GM18526 (cell line): ENCODE results near the gene SMAD7.

Experiments used
- POLR2A ChIP-seq: IDR thresholded peaks from 3 replicates; pipeline ENCODE4 v1.6.1; 2011; ENCODE audit not compliant: insufficient read length; ENCODE audit errors: extremely low read depth

The SMAD7 gene

GRCh38 chr18:48914581-48915251, 36.0 kb downstream of the SMAD7 start:
- TF ChIP-seq POLR2A, result no peak

DNA sequence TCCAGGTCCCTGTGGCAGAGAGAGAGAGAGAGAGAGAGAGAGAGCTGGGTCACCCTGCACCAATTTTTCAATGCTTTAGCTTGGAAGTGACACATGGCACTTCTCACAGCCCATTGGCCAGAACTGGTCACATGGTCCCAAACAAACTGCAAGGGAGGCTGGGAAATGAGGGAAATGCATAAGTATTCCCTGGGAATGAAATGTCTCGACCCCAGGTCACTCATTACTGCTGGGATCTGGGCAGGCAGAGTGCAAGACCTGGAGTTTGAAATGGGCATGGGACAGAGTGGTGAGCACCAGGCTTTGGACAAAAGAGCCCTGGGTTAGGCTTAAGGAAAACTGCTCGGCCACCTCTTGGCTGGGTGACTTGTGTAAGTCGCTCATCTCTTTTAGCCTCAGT, 37.0 kb downstream of the SMAD7 start:
- TF ChIP-seq POLR2A, result no peak

GRCh38 chr18:48913201-48913600, 37.6 kb downstream of the SMAD7 start:
- TF ChIP-seq POLR2A, result no peak

DNA sequence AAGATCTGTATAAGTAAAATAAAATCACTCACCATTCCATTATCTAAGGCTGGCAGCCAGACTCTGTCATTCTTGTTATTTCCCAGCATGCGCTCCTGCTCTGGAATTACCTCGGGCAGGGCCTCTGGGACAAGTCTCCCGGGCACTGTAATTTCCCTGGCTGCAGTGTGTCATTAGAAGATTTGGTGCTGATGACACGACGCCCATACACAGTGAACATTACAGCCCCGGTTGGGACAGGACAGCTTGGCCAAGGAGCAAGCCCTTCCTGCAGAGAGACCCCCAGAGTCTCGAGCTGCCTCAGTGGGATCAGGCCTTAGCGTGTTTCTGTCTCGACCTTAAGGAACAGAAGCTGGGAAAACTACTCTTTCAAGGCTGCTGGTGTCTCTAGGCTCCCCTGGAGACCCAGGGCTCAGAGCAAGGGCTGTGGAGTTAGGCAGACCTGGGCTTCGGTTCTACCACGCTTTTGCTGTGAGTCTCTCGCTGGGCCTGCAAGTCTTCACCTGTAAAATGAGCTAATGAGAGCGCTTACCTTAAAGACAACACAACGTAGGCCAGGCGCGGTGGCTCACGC, 39.7 kb downstream of the SMAD7 start:
- TF ChIP-seq POLR2A, result no peak

GRCh38 chr18:48909721-48910120, 41.0 kb downstream of the SMAD7 start:
- TF ChIP-seq POLR2A, result no peak

DNA sequence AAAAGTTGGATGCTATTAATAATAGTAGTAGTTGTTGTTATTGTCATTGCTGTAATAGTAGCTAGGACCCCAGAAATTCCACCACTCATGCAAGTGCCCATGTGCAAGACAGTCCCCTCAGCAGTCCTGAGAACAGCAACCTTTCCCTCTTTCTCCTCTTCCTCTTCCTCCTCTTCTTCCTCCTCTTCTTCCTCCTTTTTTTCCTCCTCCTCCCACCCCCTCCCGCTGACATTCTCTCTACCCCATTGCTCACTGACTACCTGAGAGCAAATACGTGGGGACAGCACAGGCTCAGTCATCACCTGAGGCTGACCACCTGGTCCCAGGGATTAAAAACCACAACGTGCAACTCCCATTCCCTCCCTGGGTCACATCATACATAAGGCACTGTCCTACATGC, 41.8 kb downstream of the SMAD7 start:
- no peak for TF ChIP-seq POLR2A

DNA sequence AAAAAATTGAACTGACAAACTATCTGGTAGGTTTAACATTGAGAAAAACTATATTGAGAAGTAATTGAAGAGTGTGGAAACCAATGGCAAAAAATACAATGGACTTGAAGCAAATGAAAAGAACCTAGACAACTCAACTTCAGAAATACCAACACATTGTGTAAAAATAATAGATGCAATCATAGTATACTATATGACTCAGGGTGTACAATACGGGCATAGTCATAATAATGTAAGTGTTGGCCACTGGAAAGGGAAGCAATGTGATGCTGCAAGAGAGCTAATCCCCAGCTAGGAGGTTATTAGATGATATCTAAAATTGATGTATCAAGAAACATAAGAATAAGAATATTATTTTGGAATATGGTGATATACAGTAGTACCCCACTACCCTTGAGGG, 45.3 kb downstream of the SMAD7 start:
- TF ChIP-seq POLR2A, result no peak

GRCh38 chr18:48904847-48905394, 45.8 kb downstream of the SMAD7 start:
- TF ChIP-seq POLR2A, result no peak

GRCh38 chr18:48904091-48904490, 46.7 kb downstream of the SMAD7 start:
- no peak for TF ChIP-seq POLR2A

DNA sequence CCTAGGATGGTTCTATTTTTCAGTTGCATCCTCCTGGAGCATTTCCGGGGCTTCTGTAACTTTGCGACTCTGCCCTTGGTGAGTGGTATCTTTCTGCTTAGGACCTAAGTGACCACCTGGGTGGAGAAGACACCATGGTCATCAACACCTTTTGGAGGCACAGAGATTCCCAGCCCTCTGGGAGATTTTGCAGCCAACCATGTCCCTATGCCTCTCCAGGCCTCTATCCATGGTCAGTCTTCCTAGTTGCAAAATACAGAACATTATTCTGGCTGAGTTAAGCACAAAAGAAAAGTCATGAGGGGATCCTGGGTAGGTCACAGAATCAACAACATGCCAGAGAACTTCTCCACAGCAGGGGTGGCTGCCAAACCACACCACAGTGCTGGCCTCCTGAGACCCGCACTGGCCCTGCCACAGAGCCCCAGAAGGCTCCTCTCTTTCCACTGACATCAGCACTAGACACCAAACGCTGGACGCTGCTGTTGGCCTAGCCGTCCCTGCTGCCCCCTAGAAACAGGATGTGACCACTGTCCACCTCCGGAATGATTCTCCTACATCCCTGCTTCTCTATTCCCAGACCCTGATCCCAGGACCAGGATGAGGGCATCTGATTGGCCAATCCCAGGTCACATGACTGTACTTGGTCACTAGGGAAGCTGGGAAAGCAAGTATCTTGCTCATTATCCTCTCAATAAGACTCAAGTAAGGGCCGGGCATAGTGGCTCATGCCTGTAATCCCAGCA, 47.7 kb downstream of the SMAD7 start:
- TF ChIP-seq POLR2A, result no peak

DNA sequence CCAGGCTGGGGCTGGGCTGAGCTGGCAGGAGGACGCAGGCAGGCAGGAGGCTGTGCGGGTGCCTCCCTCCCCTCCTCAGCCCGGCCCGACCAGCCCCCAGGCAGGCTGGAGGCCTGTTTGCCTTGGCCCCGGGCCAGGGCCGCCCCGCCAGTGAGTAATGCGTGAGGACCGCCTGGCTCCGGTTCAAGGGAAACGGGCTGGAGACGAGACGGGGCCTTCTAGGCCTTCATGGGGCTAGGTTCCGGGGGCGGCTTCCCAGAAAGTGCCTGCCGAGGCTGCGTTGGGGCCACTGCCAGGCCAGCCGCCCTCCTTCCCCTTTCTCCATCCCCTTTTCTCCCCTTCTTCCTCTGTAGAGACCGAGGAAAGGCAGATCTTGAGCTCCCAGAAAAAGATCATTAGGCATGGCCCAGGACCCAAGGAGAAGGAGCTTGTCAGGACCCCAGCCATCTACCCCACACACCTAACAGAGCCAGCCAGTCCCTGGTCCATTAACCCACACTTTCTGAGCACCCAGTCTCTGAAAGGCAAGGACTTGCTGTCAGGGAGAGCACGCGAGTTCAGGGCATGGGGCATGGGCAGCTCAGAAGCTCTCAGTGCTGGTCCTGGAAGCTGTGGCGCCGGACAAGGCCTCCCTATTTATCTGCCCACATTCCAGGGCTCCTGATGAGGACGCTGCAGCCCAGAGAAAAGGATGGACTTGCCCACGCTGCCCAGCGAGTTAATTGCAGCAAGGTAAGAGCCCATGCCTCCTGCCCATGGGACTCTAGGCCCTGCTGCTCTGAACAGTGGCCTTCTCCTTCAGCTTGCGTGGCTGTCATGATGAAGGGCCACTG, 48.5 kb downstream of the SMAD7 start:
- no peak for TF ChIP-seq POLR2A

GRCh38 chr18:48901145-48902022, 49.4 kb downstream of the SMAD7 start:
- no peak for TF ChIP-seq POLR2A

GRCh38 chr18:48900469-48900868, 50.3 kb downstream of the SMAD7 start:
- no peak for TF ChIP-seq POLR2A

DNA sequence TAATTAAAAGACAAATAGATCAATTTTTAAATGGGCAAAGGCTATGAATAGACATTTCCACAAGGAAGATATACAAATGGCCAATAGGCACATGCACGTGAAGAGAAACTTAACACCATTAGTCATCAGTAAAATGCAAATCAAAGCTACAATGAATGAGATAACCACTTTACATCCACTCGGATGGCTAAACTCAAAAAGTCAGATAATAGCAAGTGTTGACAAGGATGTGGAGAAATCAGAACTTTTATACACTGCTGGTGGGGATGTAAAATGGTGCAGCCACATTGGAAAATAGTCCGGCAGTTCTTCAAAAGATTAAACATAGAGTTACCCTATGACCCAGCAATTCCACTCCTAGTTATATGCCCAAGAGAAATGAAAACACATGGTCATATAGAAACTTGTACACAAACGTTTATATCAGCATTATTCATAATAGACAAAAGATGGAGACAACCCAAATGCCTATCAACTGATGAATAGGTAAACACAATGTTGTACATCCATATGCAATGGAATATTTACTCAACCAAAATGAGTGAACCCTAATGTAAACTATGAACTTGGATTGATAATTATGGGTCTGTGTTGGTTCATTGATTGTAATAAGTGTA, 51.1 kb downstream of the SMAD7 start:
- TF ChIP-seq POLR2A, result no peak

- TF ChIP-seq POLR2A, result no peak
These were observed 52.2 kb downstream of the SMAD7 start for GRCh38 chr18:48898521-48898920.
